T-helper 2 cell treated with Interferon-gamma antibody and Interleukin-4, amounts not matched to agents 5 μg/mL and 100 μg/mL, for 36 hours (primary cell): ENCODE data around the gene RBFOX1.

Experiments
- DNase-seq: peaks from one replicate; pipeline ENCODE4 v3.0.0; 2021; ENCODE audit warnings: low spot score
- H3K27ac Mint-ChIP-seq: one replicate; pipeline ENCODE4 v1.8.0; 2021; ENCODE audit warnings: mild to moderate bottlenecking, mixed read lengths
- H3K27me3 Mint-ChIP-seq: one replicate; pipeline ENCODE4 v1.8.0; 2021; ENCODE audit warnings: low read depth, mixed read lengths
- H3K36me3 Mint-ChIP-seq: one replicate; pipeline ENCODE4 v1.8.0; 2021; ENCODE audit warnings: low read depth, mixed read lengths
- H3K4me1 Mint-ChIP-seq: one replicate; pipeline ENCODE4 v1.8.0; 2021; ENCODE audit warnings: low read depth, mixed read lengths
- H3K4me3 Mint-ChIP-seq: one replicate; pipeline ENCODE4 v1.8.0; 2022; ENCODE audit warnings: mild to moderate bottlenecking, moderate library complexity, mixed read lengths
- H3K9me3 Mint-ChIP-seq: one replicate; pipeline ENCODE4 v1.8.0; 2021; ENCODE audit warnings: mixed read lengths

Gene RBFOX1

GRCh38 chr16:7504844-7505243 is 172.2 kb downstream of the RBFOX1 start:
- no peaks in the 10 kb centered on the region for H3K4me1 Mint-ChIP-seq
- H3K27ac Mint-ChIP-seq: no peak overlapping the region
- no peaks in the 10 kb centered on the region for H3K36me3 Mint-ChIP-seq
- no peak overlapping the region for H3K4me3 Mint-ChIP-seq
- no peaks in the 10 kb centered on the region for H3K27me3 Mint-ChIP-seq
- H3K9me3 Mint-ChIP-seq: peaks cover 56% of the 10 kb centered on the region
- no peak for DNase-seq

GRCh38 chr16:7505495-7505894 is 172.8 kb downstream of the RBFOX1 start:
- no peak overlapping the region for H3K27ac Mint-ChIP-seq
- H3K9me3 Mint-ChIP-seq: peaks cover 57% of the 10 kb centered on the region
- no peak overlapping the region for H3K4me3 Mint-ChIP-seq

GRCh38 chr16:7506363-7506762 is 173.7 kb downstream of the RBFOX1 start:
- H3K27ac Mint-ChIP-seq: no peak overlapping the region
- DNase-seq: no peak
- H3K9me3 Mint-ChIP-seq: peaks cover 56% of the 10 kb centered on the region
- no peaks in the 10 kb centered on the region for H3K27me3 Mint-ChIP-seq
- H3K4me3 Mint-ChIP-seq: no peak overlapping the region
- no peaks in the 10 kb centered on the region for H3K36me3 Mint-ChIP-seq
- H3K4me1 Mint-ChIP-seq: no peaks in the 10 kb centered on the region

More at GRCh38 chr16:7505495-7505894, 172.8 kb downstream of the RBFOX1 start:
- H3K36me3 Mint-ChIP-seq: no peaks in the 10 kb centered on the region
- no peaks in the 10 kb centered on the region for H3K4me1 Mint-ChIP-seq
- no peak for DNase-seq
- no peaks in the 10 kb centered on the region for H3K27me3 Mint-ChIP-seq

- Mint-ChIP-seq H3K27me3 (no peaks in the 10 kb centered on the region), H3K9me3 (peaks cover 49% of the 10 kb centered on the region), H3K4me3 (no peak overlapping the region), H3K4me1 (no peaks in the 10 kb centered on the region), H3K27ac (no peak overlapping the region), H3K36me3 (no peaks in the 10 kb centered on the region)
- DNase-seq: no peak
These were observed 176.0 kb downstream of the RBFOX1 start for GRCh38 chr16:7508656-7509055.

- Mint-ChIP-seq H3K4me1 (no peaks in the 10 kb centered on the region), H3K36me3 (no peaks in the 10 kb centered on the region), H3K27ac (no peak overlapping the region), H3K9me3 (peaks cover 60% of the 10 kb centered on the region), H3K27me3 (no peaks in the 10 kb centered on the region), H3K4me3 (no peak overlapping the region)
- no peak for DNase-seq
These were observed 177.4 kb downstream of the RBFOX1 start for GRCh38 chr16:7509963-7510601.

GRCh38 chr16:7511549-7512260 is 179.1 kb downstream of the RBFOX1 start:
- H3K27ac Mint-ChIP-seq: no peak overlapping the region
- no peaks in the 10 kb centered on the region for H3K27me3 Mint-ChIP-seq
- H3K36me3 Mint-ChIP-seq: no peaks in the 10 kb centered on the region
- H3K4me3 Mint-ChIP-seq: no peak overlapping the region
- H3K9me3 Mint-ChIP-seq: peaks cover 57% of the 10 kb centered on the region
- H3K4me1 Mint-ChIP-seq: no peaks in the 10 kb centered on the region
- no peak for DNase-seq

GRCh38 chr16:7512503-7512902 is 179.9 kb downstream of the RBFOX1 start:
- no peak overlapping the region for H3K4me3 Mint-ChIP-seq
- H3K36me3 Mint-ChIP-seq: no peaks in the 10 kb centered on the region
- no peaks in the 10 kb centered on the region for H3K4me1 Mint-ChIP-seq

GRCh38 chr16:7513429-7513828 is 180.8 kb downstream of the RBFOX1 start:
- no peaks in the 10 kb centered on the region for H3K36me3 Mint-ChIP-seq
- H3K27me3 Mint-ChIP-seq: no peaks in the 10 kb centered on the region
- no peak for DNase-seq
- no peak overlapping the region for H3K27ac Mint-ChIP-seq
- no peaks in the 10 kb centered on the region for H3K4me1 Mint-ChIP-seq
- peaks cover 70% of the 10 kb centered on the region for H3K9me3 Mint-ChIP-seq
- no peak overlapping the region for H3K4me3 Mint-ChIP-seq

More at GRCh38 chr16:7512503-7512902, 179.9 kb downstream of the RBFOX1 start:
- no peak for DNase-seq
- H3K27ac Mint-ChIP-seq: no peak overlapping the region
- peaks cover 64% of the 10 kb centered on the region for H3K9me3 Mint-ChIP-seq
- H3K27me3 Mint-ChIP-seq: no peaks in the 10 kb centered on the region

GRCh38 chr16:7515543-7515942 is 182.9 kb downstream of the RBFOX1 start:
- Mint-ChIP-seq H3K36me3 (no peaks in the 10 kb centered on the region), H3K27me3 (no peaks in the 10 kb centered on the region)

GRCh38 chr16:7517496-7517895 is 184.9 kb downstream of the RBFOX1 start:
- peaks cover 50% of the 10 kb centered on the region for H3K9me3 Mint-ChIP-seq
- H3K4me1 Mint-ChIP-seq: no peaks in the 10 kb centered on the region
- H3K36me3 Mint-ChIP-seq: no peaks in the 10 kb centered on the region
- no peaks in the 10 kb centered on the region for H3K27me3 Mint-ChIP-seq
- no peak overlapping the region for H3K27ac Mint-ChIP-seq
- DNase-seq: no peak
- no peak overlapping the region for H3K4me3 Mint-ChIP-seq

More at GRCh38 chr16:7515543-7515942, 182.9 kb downstream of the RBFOX1 start:
- no peak for DNase-seq
- Mint-ChIP-seq H3K9me3 (peaks cover 56% of the 10 kb centered on the region), H3K4me3 (no peak overlapping the region), H3K27ac (no peak overlapping the region), H3K4me1 (no peaks in the 10 kb centered on the region)

GRCh38 chr16:7518158-7518557 is 185.5 kb downstream of the RBFOX1 start:
- Mint-ChIP-seq H3K27me3 (no peaks in the 10 kb centered on the region), H3K9me3 (peaks cover 50% of the 10 kb centered on the region), H3K4me1 (no peaks in the 10 kb centered on the region), H3K36me3 (no peaks in the 10 kb centered on the region), H3K27ac (no peak overlapping the region), H3K4me3 (no peak overlapping the region)
- no peak for DNase-seq

GRCh38 chr16:7521834-7522233 is 189.2 kb downstream of the RBFOX1 start:
- Mint-ChIP-seq H3K4me3 (no peak overlapping the region), H3K4me1 (no peaks in the 10 kb centered on the region), H3K27ac (no peak overlapping the region), H3K36me3 (peaks cover 2% of the 10 kb centered on the region), H3K27me3 (no peaks in the 10 kb centered on the region), H3K9me3 (peaks cover 45% of the 10 kb centered on the region)
- DNase-seq: no peak

GRCh38 chr16:7524419-7524818 is 191.8 kb downstream of the RBFOX1 start:
- Mint-ChIP-seq H3K4me1 (no peaks in the 10 kb centered on the region), H3K4me3 (no peak overlapping the region), H3K36me3 (peaks cover 2% of the 10 kb centered on the region), H3K27me3 (no peaks in the 10 kb centered on the region), H3K27ac (no peak overlapping the region), H3K9me3 (peaks cover 38% of the 10 kb centered on the region)
- DNase-seq: no peak

- Mint-ChIP-seq H3K4me3 (no peak overlapping the region), H3K27me3 (no peaks in the 10 kb centered on the region), H3K36me3 (peaks cover 2% of the 10 kb centered on the region), H3K9me3 (peaks cover 32% of the 10 kb centered on the region), H3K4me1 (no peaks in the 10 kb centered on the region), H3K27ac (no peak overlapping the region)
- no peak for DNase-seq
These were observed 194.1 kb downstream of the RBFOX1 start for GRCh38 chr16:7526736-7527135.
